ENCODE measurements around the gene AFAP1L2. TPM values are rescaled to one million over a fixed set of nuclear protein-coding genes. Genes with fewer than 3 reads are reported as not detected.

The AFAP1L2 gene
- polyA plus RNA-seq, 1 donor from 2014 or later = 0.88 TPM

- H3K9ac ChIP-seq (ENCODE audit: low read length) = no peak overlapping the region
- H3F3A ChIP-seq (ENCODE audit: insufficient read depth, low read length, poor library complexity, severe bottlenecking) = no peaks in the 10 kb centered on the region
- no peaks in the 10 kb centered on the region for H3K36me3 ChIP-seq (ENCODE audit: insufficient read depth, low read length)
- no peaks in the 10 kb centered on the region for H3K27me3 ChIP-seq (ENCODE audit: insufficient read depth, low read depth, low read length)
- no peaks in the 10 kb centered on the region for H3K9me3 ChIP-seq (ENCODE audit: low read length)
- H2AFZ ChIP-seq (ENCODE audit: low read depth, low read length) = no peak overlapping the region
- no peak for TF ChIP-seq CTCF (IDR thresholded peaks at IDR 0.05; ENCODE audit: poor library complexity, severe bottlenecking)
- H3K4me2 ChIP-seq (ENCODE audit: low read length) = no peak overlapping the region
- H3K9me2 ChIP-seq (ENCODE audit: insufficient read depth, low read length) = no peaks in the 10 kb centered on the region
- no peaks in the 10 kb centered on the region for H3K79me2 ChIP-seq (replicated peaks; ENCODE audit: insufficient read depth, low read length)
- H4K20me1 ChIP-seq (ENCODE audit: insufficient read depth) = no peaks in the 10 kb centered on the region
- H3K27ac ChIP-seq (ENCODE audit: low read length) = no peak overlapping the region
- H3K4me3 ChIP-seq (ENCODE audit: low read length) = no peak overlapping the region
These were observed 90.4 kb downstream of the AFAP1L2 start for GRCh38 chr10:114313866-114314265.

- Histone ChIP-seq H3K4me2 (ENCODE audit: low read length) (no peak overlapping the region), H3K9me3 (ENCODE audit: low read length) (no peaks in the 10 kb centered on the region), H3K9ac (ENCODE audit: low read length) (no peak overlapping the region), H3K9me2 (ENCODE audit: insufficient read depth, low read length) (no peaks in the 10 kb centered on the region), H3K27ac (ENCODE audit: low read length) (no peak overlapping the region), H3K27me3 (ENCODE audit: insufficient read depth, low read depth, low read length) (no peaks in the 10 kb centered on the region), H3K36me3 (ENCODE audit: insufficient read depth, low read length) (no peaks in the 10 kb centered on the region), H4K20me1 (ENCODE audit: insufficient read depth) (no peaks in the 10 kb centered on the region), H3F3A (ENCODE audit: insufficient read depth, low read length, poor library complexity, severe bottlenecking) (no peaks in the 10 kb centered on the region), H3K4me3 (ENCODE audit: low read length) (no peak overlapping the region), H2AFZ (ENCODE audit: low read depth, low read length) (no peak overlapping the region), H3K79me2 (replicated peaks; ENCODE audit: insufficient read depth, low read length) (no peaks in the 10 kb centered on the region)
- TF ChIP-seq TAF1 (IDR thresholded peaks at IDR 0.05; ENCODE audit: low read depth) = no peak
- no peak for TF ChIP-seq EZH2 (IDR thresholded peaks at IDR 0.05; ENCODE audit: borderline replicate concordance, insufficient read depth, low read length, poor library complexity, severe bottlenecking)
- TF ChIP-seq SMC3 (conservative IDR thresholded peaks at IDR 0.05; ENCODE audit: poor library complexity) = no peak
- TF ChIP-seq EP300 (conservative IDR thresholded peaks at IDR 0.05; ENCODE audit: poor library complexity, severe bottlenecking) = no peak
- TF ChIP-seq CTCF (IDR thresholded peaks at IDR 0.05; ENCODE audit: poor library complexity, severe bottlenecking) = no peak
- no peak for TF ChIP-seq REST (IDR thresholded peaks at IDR 0.05; ENCODE audit: borderline replicate concordance)
- TF ChIP-seq POLR2AphosphoS5 (IDR thresholded peaks at IDR 0.05) = no peak
These were observed 91.2 kb downstream of the AFAP1L2 start for GRCh38 chr10:114313139-114313538.

All from neural cell (in vitro differentiated cells).